K562 (cell line): ENCODE measurements around the gene ALDH5A1. TPM values are rescaled to one million over a fixed set of nuclear protein-coding genes. Genes with fewer than 3 reads are reported as not detected.

Experiments
- ATAC-seq: fragments of 200-7000 bp; cut with Tn5 transposase; 3 replicates; pipeline ENCODE4 v1.9.1; 2020; ENCODE audit warnings: moderate library complexity
- BruUV-seq: library from RNA; stranded (reverse); fragments of 400-500 nt; replicated peaks from 2 replicates; lab custom pipeline; 2021; lab: Mats Ljungman, UMichigan
- CTCF ChIA-PET: fragments of 300-600 bp; formaldehyde crosslinking; extraction: SDS; loops from one replicate; lab custom pipeline; 2021; ENCODE audit warnings: low intra/inter-chr PET ratio; lab: Yijun Ruan, JAX
- POLR2A ChIA-PET: fragments of 300-600, 350-650 bp; sonication (Branson Sonifier 250); formaldehyde crosslinking; extraction: SDS; loops from one replicate; lab custom pipeline; 2021; ENCODE audit warnings: antibody characterized with exemption, inconsistent platforms; lab: Yijun Ruan, JAX
- DNase-seq, 4 experiments: peaks; one replicate each; pipeline versions ENCODE4 v3.0.0 to v3.0.0-alpha.2; 2011 to 2018; ENCODE audit warnings: low spot score in 3 of 4, mixed read lengths in 3 of 4; ENCODE audit errors: extremely low read depth in 1 of 4
- FAIRE-seq: peaks from 2 replicates; lab custom pipeline; 2011; peaks lifted over from hg19 to GRCh38; lab: Jason Lieb, UNC
- H2AFZ ChIP-seq: 2 replicates; pipeline ENCODE4 v1.6.0; 2011; ENCODE audit warnings: low read depth, low read length, control low read depth, inconsistent platforms
- H3K27ac ChIP-seq: fragments of 200-600 bp; 3 replicates; pipeline ENCODE4 v1.8.0; 2011; ENCODE audit warnings: low read depth, mild to moderate bottlenecking, control low read depth, inconsistent platforms, low read length, moderate library complexity, mixed read lengths; ENCODE audit errors: extremely low read depth
- H3K27me3 ChIP-seq, 2 experiments: fragments of 300-600 bp in 1 of 2; 2 replicates in 1 of 2; 3 replicates in 1 of 2; pipeline versions ENCODE4 v1.6.0 to v1.8.0; 2011; ENCODE audit warnings: inconsistent platforms in 2 of 2, low read length in 2 of 2, mild to moderate bottlenecking in 1 of 2, mixed read lengths in 1 of 2, moderate library complexity in 1 of 2; ENCODE audit not compliant: control insufficient read depth in 2 of 2, insufficient read depth in 2 of 2
- H3K36me3 ChIP-seq: fragments of 300-600 bp; 3 replicates; pipeline ENCODE4 v1.8.0; 2011; ENCODE audit warnings: mild to moderate bottlenecking, low read length, inconsistent platforms; ENCODE audit not compliant: control insufficient read depth, insufficient read depth
- H3K4me1 ChIP-seq, 2 experiments: fragments of 200-600 bp in 1 of 2; replicated peaks in 1 of 2; 2 replicates in 1 of 2; 3 replicates in 1 of 2; pipeline versions ENCODE4 v1.5.1 to v1.8.0; 2011; ENCODE audit warnings: inconsistent platforms in 2 of 2, low read length in 2 of 2, mild to moderate bottlenecking in 1 of 2, mixed read lengths in 1 of 2, moderate library complexity in 1 of 2; ENCODE audit not compliant: control insufficient read depth in 2 of 2, insufficient read depth in 2 of 2
- H3K4me2 ChIP-seq: 2 replicates; pipeline ENCODE4 v1.6.1; 2011; ENCODE audit warnings: low read length, control low read depth, inconsistent platforms, mixed read lengths; ENCODE audit not compliant: insufficient read depth
- H3K4me3 ChIP-seq: fragments of 200-600 bp; sonication (generic), shearing (Covaris generic); 2 replicates; pipeline ENCODE4 v1.5.1; 2016; ENCODE audit warnings: control low read depth, inconsistent platforms
- H3K79me2 ChIP-seq: fragments of 200-600 bp; 3 replicates; pipeline ENCODE4 v1.8.0; 2011; ENCODE audit warnings: low read length, inconsistent platforms; ENCODE audit not compliant: control insufficient read depth, insufficient read depth
- H3K9ac ChIP-seq, 2 experiments: 2 replicates each; pipeline versions ENCODE4 v1.6.0 to v1.6.1; 2011; ENCODE audit warnings: low read depth in 2 of 2, low read length in 2 of 2, control low read depth in 1 of 2, inconsistent platforms in 1 of 2, mild to moderate bottlenecking in 1 of 2, mixed read lengths in 1 of 2; ENCODE audit not compliant: insufficient read depth in 1 of 2
- H3K9me1 ChIP-seq: one replicate; pipeline ENCODE4 v1.6.0; 2011; ENCODE audit warnings: inconsistent platforms, mild to moderate bottlenecking, low read length, moderate library complexity; ENCODE audit not compliant: control insufficient read depth, insufficient read depth
- H3K9me3 ChIP-seq: replicated peaks from 2 replicates; pipeline ENCODE4 v1.5.1; 2011; ENCODE audit warnings: low read depth, low read length, inconsistent platforms; ENCODE audit not compliant: control insufficient read depth, insufficient read depth
- H4K20me1 ChIP-seq: replicated peaks from 2 replicates; pipeline ENCODE4 v1.6.1; 2011; ENCODE audit warnings: low read length, inconsistent platforms, mixed read lengths; ENCODE audit not compliant: control insufficient read depth, insufficient read depth
- CXXC5 ChIP-seq: fragments of 250-450 bp; sonication (Bioruptor Pico); IDR thresholded peaks from 2 replicates; pipeline ENCODE4 v1.8.0; 2022; ENCODE audit warnings: inconsistent platforms, mild to moderate bottlenecking, moderate library complexity
- FIP1L1 ChIP-seq: fragments of 200-400 bp; formaldehyde crosslinking; IDR thresholded peaks from 2 replicates; pipeline ENCODE4 v1.6.1; 2018; ENCODE audit warnings: mild to moderate bottlenecking, low read depth, low read length; ENCODE audit not compliant: poor library complexity, severe bottlenecking
- GABPB2 ChIP-seq: fragments of 250-450 bp; sonication (Bioruptor Pico); conservative IDR thresholded peaks from 2 replicates; pipeline ENCODE4 v1.5.1; 2021; ENCODE audit warnings: mild to moderate bottlenecking
- HDAC8 ChIP-seq: fragments of 450-650 bp; IDR thresholded peaks from 2 replicates; pipeline ENCODE4 v1.6.1; 2016; ENCODE audit warnings: mild to moderate bottlenecking, missing genetic modification characterization, moderate library complexity, missing compliant biosample characterization
- MCM7 ChIP-seq, 2 experiments: fragments of 450-650 bp; IDR thresholded peaks; 2 replicates each; pipeline ENCODE4 v1.6.1; 2016 to 2018
- POLR2AphosphoS2 ChIP-seq: IDR thresholded peaks from 2 replicates; pipeline ENCODE4 v1.6.1; 2012; ENCODE audit warnings: low read length, improper control_type of control experiment
- RAD51 ChIP-seq: fragments of 450-650 bp; IDR thresholded peaks from 2 replicates; pipeline ENCODE4 v1.7.1; 2016; ENCODE audit warnings: low read depth, mild to moderate bottlenecking, borderline replicate concordance
- RBM22 ChIP-seq: fragments of 200-400 bp; formaldehyde crosslinking; IDR thresholded peaks from 2 replicates; pipeline ENCODE4 v1.6.1; 2018; ENCODE audit warnings: low read length, low read depth; ENCODE audit not compliant: poor library complexity, severe bottlenecking
- XRCC3 ChIP-seq: fragments of 450-650 bp; IDR thresholded peaks from 2 replicates; pipeline ENCODE4 v1.6.1; 2017; ENCODE audit warnings: mild to moderate bottlenecking, moderate library complexity
- YBX1 ChIP-seq: fragments of 450-650 bp; IDR thresholded peaks from 2 replicates; pipeline ENCODE4 v1.7.1; 2016; ENCODE audit warnings: mild to moderate bottlenecking
- ZBTB7A ChIP-seq: IDR thresholded peaks from 2 replicates; pipeline ENCODE4 v1.6.1; 2011; ENCODE audit warnings: low read depth, mild to moderate bottlenecking, low read length, moderate library complexity, borderline replicate concordance; ENCODE audit not compliant: control insufficient read depth
- ZNF584 ChIP-seq: fragments of 200-800 bp; sonication (Bioruptor generic); IDR thresholded peaks from 2 replicates; pipeline ENCODE4 v1.6.1; 2016; ENCODE audit warnings: low read depth, mild to moderate bottlenecking, missing genetic modification characterization, missing compliant biosample characterization
- WGBS: fragments of 100-300 bp; shearing (Covaris generic); methylation state at CpG from one replicate; pipeline ENCODE4 v1.1.6; 2016; ENCODE audit warnings: low coverage, mixed read lengths; ENCODE audit not compliant: insufficient coverage; ENCODE audit errors: missing lambda C conversion rate; 5-methylcytosine and 5-hydroxymethylcytosine counted together
- in situ Hi-C: fragments of 300-500 bp; cut with MboI; formaldehyde crosslinking; loops from 4 replicates; pipeline ENCODE4 v1.15.0; 2018; ENCODE audit warnings: inconsistent platforms, mixed read lengths
- intact Hi-C: fragments of 100-400 bp; cut with micrococcal nuclease; formaldehyde crosslinking; loops from 2 replicates; pipeline ENCODE4 v1.14.2; 2022
- polyA plus RNA-seq, 8 experiments: library from polyadenylated mRNA; depleted of rRNA in 4 of 8; stranded (reverse) in 5 of 8; unstranded in 3 of 8; fragments of >200 nt; fragmentation: Nextera tagmentation in 2 of 8; fragmentation: Illumina TruSeq in 1 of 8; extraction: Ambion mirVana in 2 of 8; extraction: Trizol in 1 of 8; gene quantifications; 2 replicates each; pipeline versions ENCODE4 v1.2.1 to v1.2.3, GENCODE V29; 2011 to 2014; ENCODE audit warnings: inconsistent platforms in 1 of 8, missing spikeins in 1 of 8
- total RNA-seq, 7 experiments: library from RNA; depleted of rRNA in 6 of 7; stranded (reverse); fragments of >200 nt in 6 of 7; fragmentation: Illumina TruSeq in 2 of 7; extraction: Trizol in 2 of 7; gene quantifications; 2 replicates each; pipeline versions ENCODE4 v1.2.1 to v1.2.3, GENCODE V29; 2011 to 2021; ENCODE audit warnings: low replicate concordance in 1 of 7
- TF ChIP-seq, protein P1 (sequence below): sonication (generic); formaldehyde crosslinking; IDR thresholded peaks from 2 replicates; pipeline ENCODE4 v1.8.0; 2022; ENCODE audit warnings: mild to moderate bottlenecking, missing genetic modification reagents
- TF ChIP-seq, protein P2 (sequence below): sonication (generic); formaldehyde crosslinking; IDR thresholded peaks from 2 replicates; pipeline ENCODE4 v1.8.1; 2023; ENCODE audit warnings: mild to moderate bottlenecking, missing genetic modification reagents, moderate library complexity
- TF ChIP-seq, protein P3 (sequence below): fragments of 450-650 bp; IDR thresholded peaks from 2 replicates; pipeline ENCODE4 v1.7.0; 2016; ENCODE audit warnings: borderline replicate concordance
- TF ChIP-seq, protein P4 (sequence below): IDR thresholded peaks from 2 replicates; pipeline ENCODE4 v1.6.1; 2011; ENCODE audit not compliant: insufficient read length; ENCODE audit errors: extremely low read depth

The ALDH5A1 gene
- total and polyA plus RNA-seq, 9 of the 15 experiments (the other 6 are each of a cell fraction or from before 2014, with no cell fraction given), result 2.2 to 19.7 (median 9.5) TPM

DNA sequence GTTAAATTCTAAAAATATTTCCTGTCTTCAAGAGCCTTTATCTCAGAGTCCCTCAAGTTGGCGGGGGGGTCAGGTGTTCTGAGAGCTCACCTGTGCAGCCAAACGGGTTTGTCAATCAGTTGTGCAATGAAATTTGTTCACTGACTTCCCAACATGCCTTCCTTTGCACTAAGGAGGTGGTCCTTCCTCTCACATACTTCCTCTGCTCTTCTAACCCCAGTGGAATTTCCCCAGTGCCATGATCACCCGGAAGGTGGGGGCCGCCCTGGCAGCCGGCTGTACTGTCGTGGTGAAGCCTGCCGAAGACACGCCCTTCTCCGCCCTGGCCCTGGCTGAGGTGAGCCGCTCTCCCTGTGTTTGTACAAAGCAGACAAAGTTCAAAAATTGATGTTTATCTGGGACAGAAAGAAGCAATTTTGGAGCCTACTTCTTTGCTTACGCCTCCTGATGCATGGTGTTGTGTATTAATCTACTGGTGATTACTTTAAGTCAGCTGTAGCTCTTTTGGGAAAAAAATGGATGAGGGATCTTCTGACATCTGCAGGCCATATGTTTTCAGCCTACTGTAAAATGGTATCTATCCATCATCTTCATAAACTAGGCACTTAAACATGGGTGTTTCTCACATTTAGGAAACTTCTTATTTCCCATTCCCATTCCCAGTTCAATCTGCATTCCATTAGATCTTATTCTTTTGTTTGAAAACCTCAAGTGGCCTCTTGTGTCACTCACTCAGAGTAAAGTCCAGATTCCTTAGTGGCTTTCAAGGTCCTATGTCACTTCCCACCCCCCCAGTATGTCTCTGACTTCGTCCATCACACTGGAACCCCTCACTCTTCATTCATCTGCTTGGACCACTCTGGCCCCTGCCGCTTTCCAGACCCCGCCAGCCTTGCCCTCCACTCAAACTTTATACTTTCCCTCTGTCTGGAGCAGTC is 10.1 kb downstream of the ALDH5A1 start:
- FAIRE-seq, result no peak
- Histone ChIP-seq H3K4me3 (no peak overlapping the region), H3K4me2 (no peak overlapping the region), H3K9me3 (no peaks in the 10 kb centered on the region), H3K9ac (no peak overlapping the region), H3K27me3 (no peaks in the 10 kb centered on the region; a peak in 2 of 5 replicates), H3K36me3 (peaks cover 4% of the 10 kb centered on the region; the same call in 2 of the 3 replicates), H3K9me1 (no peaks in the 10 kb centered on the region), H3K4me1 (peaks cover 0 to 3% of the 10 kb centered on the region in 2 experiments; a peak in 2 of 5 replicates), H2AFZ (no peak overlapping the region), H3K79me2 (no peaks in the 10 kb centered on the region), H4K20me1 (no peaks in the 10 kb centered on the region), H3K27ac (no peak overlapping the region)
- DNase-seq, result no peak
- WGBS, result 54% methylated on average over 14 of the region's 14 CpGs
- no peak for TF ChIP-seq FIP1L1
- no peak for TF ChIP-seq CXXC5 (CRISPR knock-in tag)
- TF ChIP-seq MCM7 (IDR thresholded peaks at IDR 0.05), result no peak
- no peak for TF ChIP-seq RAD51
- TF ChIP-seq, protein P1, sequence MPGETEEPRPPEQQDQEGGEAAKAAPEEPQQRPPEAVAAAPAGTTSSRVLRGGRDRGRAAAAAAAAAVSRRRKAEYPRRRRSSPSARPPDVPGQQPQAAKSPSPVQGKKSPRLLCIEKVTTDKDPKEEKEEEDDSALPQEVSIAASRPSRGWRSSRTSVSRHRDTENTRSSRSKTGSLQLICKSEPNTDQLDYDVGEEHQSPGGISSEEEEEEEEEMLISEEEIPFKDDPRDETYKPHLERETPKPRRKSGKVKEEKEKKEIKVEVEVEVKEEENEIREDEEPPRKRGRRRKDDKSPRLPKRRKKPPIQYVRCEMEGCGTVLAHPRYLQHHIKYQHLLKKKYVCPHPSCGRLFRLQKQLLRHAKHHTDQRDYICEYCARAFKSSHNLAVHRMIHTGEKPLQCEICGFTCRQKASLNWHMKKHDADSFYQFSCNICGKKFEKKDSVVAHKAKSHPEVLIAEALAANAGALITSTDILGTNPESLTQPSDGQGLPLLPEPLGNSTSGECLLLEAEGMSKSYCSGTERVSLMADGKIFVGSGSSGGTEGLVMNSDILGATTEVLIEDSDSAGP (CRISPR knock-in tag), result no peak
- TF ChIP-seq POLR2AphosphoS2, result no peak
- TF ChIP-seq RBM22, result no peak
- TF ChIP-seq ZBTB7A, result no peak
- no peak for TF ChIP-seq YBX1
- no peak for TF ChIP-seq XRCC3
- no peak for TF ChIP-seq ZNF584 (CRISPR knock-in tag)
- TF ChIP-seq GABPB2, result no peak
- TF ChIP-seq, protein P2, sequence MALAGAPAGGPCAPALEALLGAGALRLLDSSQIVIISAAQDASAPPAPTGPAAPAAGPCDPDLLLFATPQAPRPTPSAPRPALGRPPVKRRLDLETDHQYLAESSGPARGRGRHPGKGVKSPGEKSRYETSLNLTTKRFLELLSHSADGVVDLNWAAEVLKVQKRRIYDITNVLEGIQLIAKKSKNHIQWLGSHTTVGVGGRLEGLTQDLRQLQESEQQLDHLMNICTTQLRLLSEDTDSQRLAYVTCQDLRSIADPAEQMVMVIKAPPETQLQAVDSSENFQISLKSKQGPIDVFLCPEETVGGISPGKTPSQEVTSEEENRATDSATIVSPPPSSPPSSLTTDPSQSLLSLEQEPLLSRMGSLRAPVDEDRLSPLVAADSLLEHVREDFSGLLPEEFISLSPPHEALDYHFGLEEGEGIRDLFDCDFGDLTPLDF, result no peak
- TF ChIP-seq HDAC8, result no peak
- TF ChIP-seq, protein P3, sequence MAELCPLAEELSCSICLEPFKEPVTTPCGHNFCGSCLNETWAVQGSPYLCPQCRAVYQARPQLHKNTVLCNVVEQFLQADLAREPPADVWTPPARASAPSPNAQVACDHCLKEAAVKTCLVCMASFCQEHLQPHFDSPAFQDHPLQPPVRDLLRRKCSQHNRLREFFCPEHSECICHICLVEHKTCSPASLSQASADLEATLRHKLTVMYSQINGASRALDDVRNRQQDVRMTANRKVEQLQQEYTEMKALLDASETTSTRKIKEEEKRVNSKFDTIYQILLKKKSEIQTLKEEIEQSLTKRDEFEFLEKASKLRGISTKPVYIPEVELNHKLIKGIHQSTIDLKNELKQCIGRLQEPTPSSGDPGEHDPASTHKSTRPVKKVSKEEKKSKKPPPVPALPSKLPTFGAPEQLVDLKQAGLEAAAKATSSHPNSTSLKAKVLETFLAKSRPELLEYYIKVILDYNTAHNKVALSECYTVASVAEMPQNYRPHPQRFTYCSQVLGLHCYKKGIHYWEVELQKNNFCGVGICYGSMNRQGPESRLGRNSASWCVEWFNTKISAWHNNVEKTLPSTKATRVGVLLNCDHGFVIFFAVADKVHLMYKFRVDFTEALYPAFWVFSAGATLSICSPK, result no peak
- TF ChIP-seq, protein P4, sequence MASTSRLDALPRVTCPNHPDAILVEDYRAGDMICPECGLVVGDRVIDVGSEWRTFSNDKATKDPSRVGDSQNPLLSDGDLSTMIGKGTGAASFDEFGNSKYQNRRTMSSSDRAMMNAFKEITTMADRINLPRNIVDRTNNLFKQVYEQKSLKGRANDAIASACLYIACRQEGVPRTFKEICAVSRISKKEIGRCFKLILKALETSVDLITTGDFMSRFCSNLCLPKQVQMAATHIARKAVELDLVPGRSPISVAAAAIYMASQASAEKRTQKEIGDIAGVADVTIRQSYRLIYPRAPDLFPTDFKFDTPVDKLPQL, result no peak
- ChIA-PET CTCF (no interaction called here), POLR2A (no interaction called here)
- in situ Hi-C loops (no loop called here), intact Hi-C loops (no loop called here)
- ATAC-seq, result no peak; the same call in 2 of the 3 replicates
- BruUV-seq, result no TSS peak
